Activated naive CD8-positive, alpha-beta T cell treated with anti-CD3 and anti-CD28 coated beads, Interleukin-2, amount 50 U/mL, for 24 hours (primary cell): ENCODE measurements around the gene OPRM1.

Experiments used
- ATAC-seq: fragments of 150-1000 bp; cut with Tn5 transposase; one replicate; pipeline ENCODE4 v1.10.0; 2021
- DNase-seq: peaks from one replicate; pipeline ENCODE4 v3.0.0; 2021
- H3K27ac Mint-ChIP-seq: one replicate; pipeline ENCODE4 v1.8.0; 2021; ENCODE audit warnings: mild to moderate bottlenecking, mixed read lengths
- H3K27me3 Mint-ChIP-seq: one replicate; pipeline ENCODE4 v1.8.0; 2021; ENCODE audit warnings: mixed read lengths
- H3K36me3 Mint-ChIP-seq: one replicate; pipeline ENCODE4 v1.8.0; 2021; ENCODE audit warnings: low read depth, mixed read lengths
- H3K4me1 Mint-ChIP-seq: one replicate; pipeline ENCODE4 v1.8.0; 2021; ENCODE audit warnings: mixed read lengths
- H3K4me3 Mint-ChIP-seq: one replicate; pipeline ENCODE4 v1.8.0; 2021; ENCODE audit warnings: mild to moderate bottlenecking, moderate library complexity, mixed read lengths
- H3K9me3 Mint-ChIP-seq: one replicate; pipeline ENCODE4 v1.8.0; 2021; ENCODE audit warnings: mixed read lengths

OPRM1 gene

DNA sequence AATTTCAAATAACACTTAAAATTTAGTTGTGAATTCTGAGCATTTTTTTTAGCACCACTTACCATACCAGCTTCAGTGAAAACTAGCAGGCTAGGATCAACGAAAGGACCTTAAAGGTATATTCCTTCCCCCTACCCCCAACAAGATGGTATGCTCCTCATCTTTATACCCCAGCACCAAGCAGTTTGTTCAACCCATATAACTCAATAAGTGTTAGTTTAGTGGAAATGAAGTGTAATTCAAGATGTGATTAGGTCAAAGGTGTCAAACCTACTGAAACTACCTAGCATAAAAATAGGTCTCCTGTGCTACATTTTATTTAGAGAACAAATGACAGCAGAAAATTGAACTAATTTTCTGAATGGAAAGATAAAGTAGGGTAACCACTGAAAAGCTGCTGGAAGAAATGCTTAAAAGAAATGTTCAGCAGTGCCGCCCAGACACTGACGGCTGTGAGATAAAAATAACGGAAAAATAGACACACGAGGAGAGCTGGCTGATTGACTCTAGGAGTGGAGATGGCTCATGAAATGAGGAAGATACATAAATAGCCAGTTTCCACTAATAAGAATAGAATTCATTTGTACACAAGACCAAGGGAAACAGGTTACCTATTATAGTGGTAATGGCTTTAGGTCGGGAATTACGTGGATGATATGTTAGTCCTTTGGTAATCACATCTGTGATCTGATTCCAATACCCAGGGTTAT is 222.8 kb downstream of the OPRM1 start:
- H3K36me3 Mint-ChIP-seq, result no peaks in the 10 kb centered on the region
- no peak for DNase-seq
- H3K27ac Mint-ChIP-seq, result no peak overlapping the region
- H3K27me3 Mint-ChIP-seq, result no peaks in the 10 kb centered on the region
- H3K9me3 Mint-ChIP-seq, result peaks cover 4% of the 10 kb centered on the region
- ATAC-seq, result peak; percentile 26
- no peak overlapping the region for H3K4me3 Mint-ChIP-seq
- peaks cover 43% of the 10 kb centered on the region for H3K4me1 Mint-ChIP-seq

DNA sequence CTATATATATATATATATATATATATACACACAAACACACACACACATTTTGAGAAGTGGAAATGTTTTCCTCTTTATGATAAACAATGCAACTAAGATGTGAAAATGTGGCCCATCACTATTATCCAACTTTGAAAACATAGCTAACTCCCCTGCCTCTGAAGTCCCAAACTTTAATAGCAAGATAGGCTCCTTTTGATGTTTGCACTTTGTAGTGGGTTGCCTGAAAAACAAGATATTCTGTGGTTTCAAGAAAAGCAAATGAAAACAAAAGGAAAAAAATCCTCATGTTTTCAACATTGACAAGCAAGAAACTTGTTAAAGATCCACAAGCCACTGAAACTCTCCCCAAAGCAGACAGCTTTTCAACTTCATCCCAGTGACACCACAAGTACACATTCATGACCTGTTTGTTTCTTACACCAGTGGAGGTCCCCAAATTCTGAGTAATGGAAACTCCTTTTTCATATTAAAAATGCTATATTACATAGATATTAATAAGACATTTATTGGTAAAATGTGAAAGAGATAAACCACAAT is 227.6 kb downstream of the OPRM1 start:
- Mint-ChIP-seq H3K4me1 (peaks cover 37% of the 10 kb centered on the region), H3K9me3 (peaks cover 4% of the 10 kb centered on the region), H3K36me3 (no peaks in the 10 kb centered on the region), H3K4me3 (no peak overlapping the region), H3K27me3 (no peaks in the 10 kb centered on the region), H3K27ac (no peak overlapping the region)
- ATAC-seq (peak; percentile 82), DNase-seq (no peak)

GRCh38 chr6:154267508-154268106 is 228.6 kb downstream of the OPRM1 start:
- no peak for DNase-seq
- no peaks in the 10 kb centered on the region for H3K27me3 Mint-ChIP-seq
- H3K36me3 Mint-ChIP-seq, result no peaks in the 10 kb centered on the region
- H3K9me3 Mint-ChIP-seq, result peaks cover 4% of the 10 kb centered on the region
- no peak for ATAC-seq
- peaks cover 28% of the 10 kb centered on the region for H3K4me1 Mint-ChIP-seq
- H3K27ac Mint-ChIP-seq, result no peak overlapping the region
- H3K4me3 Mint-ChIP-seq, result no peak overlapping the region

- Mint-ChIP-seq H3K4me1 (peaks cover 31% of the 10 kb centered on the region), H3K4me3 (no peak overlapping the region), H3K9me3 (peaks cover 4% of the 10 kb centered on the region), H3K27me3 (no peaks in the 10 kb centered on the region), H3K36me3 (no peaks in the 10 kb centered on the region), H3K27ac (peak overlapping the region; percentile 14)
- ATAC-seq (no peak), DNase-seq (no peak)
Observed at GRCh38 chr6:154268486-154268885, 229.4 kb downstream of the OPRM1 start.

DNA sequence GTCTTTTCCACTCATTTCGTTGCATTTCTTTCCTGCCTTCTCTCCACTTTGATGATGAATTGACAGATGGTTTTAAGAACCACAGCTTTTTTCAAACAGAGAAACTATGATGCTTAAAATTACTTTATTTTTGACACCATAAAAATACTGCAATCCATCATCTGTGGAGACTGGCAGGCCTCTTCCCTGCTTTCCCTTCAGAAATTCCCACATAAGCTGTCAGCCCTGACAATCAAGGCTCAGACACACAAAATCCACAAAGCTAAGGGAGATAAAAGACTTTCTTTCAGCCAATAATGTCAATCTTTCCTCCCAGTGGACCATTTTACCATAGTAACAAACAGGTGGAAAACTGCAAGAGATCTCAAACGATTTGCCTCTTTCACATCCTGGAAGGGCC is 235.1 kb downstream of the OPRM1 start:
- no peaks in the 10 kb centered on the region for H3K36me3 Mint-ChIP-seq
- DNase-seq (no peak), ATAC-seq (no peak)
- no peak overlapping the region for H3K27ac Mint-ChIP-seq
- no peak overlapping the region for H3K4me3 Mint-ChIP-seq
- H3K9me3 Mint-ChIP-seq, result no peaks in the 10 kb centered on the region
- no peaks in the 10 kb centered on the region for H3K27me3 Mint-ChIP-seq
- H3K4me1 Mint-ChIP-seq, result peaks cover 42% of the 10 kb centered on the region

DNA sequence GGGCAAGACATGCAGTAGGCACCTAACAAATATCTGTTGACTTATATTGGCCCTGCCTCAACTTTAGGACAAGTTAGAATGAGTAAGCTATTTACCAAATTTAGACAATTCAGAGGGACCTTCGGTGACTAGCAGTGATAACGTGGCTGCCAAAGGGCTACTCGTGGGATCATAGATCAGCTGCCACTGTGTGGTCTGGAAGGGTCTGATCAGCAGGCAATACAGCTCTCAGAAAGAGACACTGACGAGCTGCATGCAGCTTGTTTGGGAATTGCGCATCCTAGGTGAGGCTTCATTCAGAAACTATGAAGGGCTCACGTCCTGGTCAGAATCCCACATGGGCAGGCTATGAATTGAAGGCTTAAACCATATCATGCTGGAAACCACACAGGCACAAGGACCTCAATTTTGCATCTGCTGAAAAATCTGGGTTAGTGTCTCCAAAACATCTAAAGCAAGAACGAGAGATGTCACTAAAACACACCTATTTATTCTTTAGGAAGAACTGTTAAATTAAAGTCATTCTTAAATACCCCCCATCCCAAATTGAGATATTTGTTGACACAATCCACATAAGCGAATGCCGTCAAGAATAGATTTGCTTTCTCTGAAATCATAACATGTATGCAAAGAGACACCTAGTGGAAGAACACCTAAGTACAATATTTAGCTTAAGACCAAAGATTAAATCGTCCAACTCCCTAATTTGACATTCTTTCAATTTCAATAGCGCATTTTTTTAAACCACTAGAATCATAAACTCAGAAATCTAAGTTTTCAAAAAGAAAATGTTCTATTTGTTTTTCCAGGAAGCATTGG is 238.0 kb downstream of the OPRM1 start:
- no peaks in the 10 kb centered on the region for H3K27me3 Mint-ChIP-seq
- no peaks in the 10 kb centered on the region for H3K36me3 Mint-ChIP-seq
- H3K27ac Mint-ChIP-seq, result peak overlapping the region; percentile 74
- ATAC-seq (peak; percentile 38), DNase-seq (no peak)
- peaks cover 42% of the 10 kb centered on the region for H3K4me1 Mint-ChIP-seq
- H3K4me3 Mint-ChIP-seq, result peak overlapping the region; percentile 56
- H3K9me3 Mint-ChIP-seq, result no peaks in the 10 kb centered on the region

DNA sequence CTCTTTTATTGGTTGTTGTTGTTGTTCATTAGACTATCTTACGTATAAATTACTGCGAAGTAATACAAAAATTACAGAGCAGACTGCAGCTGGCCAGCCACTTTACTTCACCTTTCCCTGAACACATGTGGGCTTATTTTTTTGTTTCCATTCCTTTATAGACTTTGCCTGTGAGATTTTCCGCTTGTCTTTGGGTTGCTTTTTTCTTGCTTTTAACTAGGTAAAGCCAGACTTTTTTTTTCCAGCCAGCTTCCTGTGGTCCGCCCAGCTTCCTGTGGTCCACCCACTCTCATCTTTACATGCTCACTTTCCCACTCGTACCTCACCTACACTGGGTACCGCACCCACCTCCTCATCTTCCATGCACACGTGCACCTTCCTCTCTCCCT is 238.6 kb downstream of the OPRM1 start:
- Mint-ChIP-seq H3K4me1 (peaks cover 42% of the 10 kb centered on the region), H3K27ac (peak overlapping the region; percentile 74), H3K27me3 (no peaks in the 10 kb centered on the region), H3K36me3 (no peaks in the 10 kb centered on the region), H3K4me3 (peak overlapping the region; percentile 56), H3K9me3 (no peaks in the 10 kb centered on the region)
- ATAC-seq (peak; percentile 67), DNase-seq (peak; percentile 30)

GRCh38 chr6:154280521-154280920 is 241.5 kb downstream of the OPRM1 start:
- H3K4me1 Mint-ChIP-seq, result peaks cover 28% of the 10 kb centered on the region
- ATAC-seq (no peak), DNase-seq (no peak)
- H3K36me3 Mint-ChIP-seq, result no peaks in the 10 kb centered on the region
- no peaks in the 10 kb centered on the region for H3K27me3 Mint-ChIP-seq
- H3K27ac Mint-ChIP-seq, result no peak overlapping the region
- H3K9me3 Mint-ChIP-seq, result no peaks in the 10 kb centered on the region
- no peak overlapping the region for H3K4me3 Mint-ChIP-seq

- no peaks in the 10 kb centered on the region for H3K36me3 Mint-ChIP-seq
- no peak overlapping the region for H3K4me3 Mint-ChIP-seq
- ATAC-seq, result no peak
- no peak overlapping the region for H3K27ac Mint-ChIP-seq
- DNase-seq, result no peak
- H3K9me3 Mint-ChIP-seq, result peaks cover 4% of the 10 kb centered on the region
- H3K4me1 Mint-ChIP-seq, result peaks cover 11% of the 10 kb centered on the region
- H3K27me3 Mint-ChIP-seq, result no peaks in the 10 kb centered on the region
Observed at GRCh38 chr6:154284313-154284853, 245.3 kb downstream of the OPRM1 start.

DNA sequence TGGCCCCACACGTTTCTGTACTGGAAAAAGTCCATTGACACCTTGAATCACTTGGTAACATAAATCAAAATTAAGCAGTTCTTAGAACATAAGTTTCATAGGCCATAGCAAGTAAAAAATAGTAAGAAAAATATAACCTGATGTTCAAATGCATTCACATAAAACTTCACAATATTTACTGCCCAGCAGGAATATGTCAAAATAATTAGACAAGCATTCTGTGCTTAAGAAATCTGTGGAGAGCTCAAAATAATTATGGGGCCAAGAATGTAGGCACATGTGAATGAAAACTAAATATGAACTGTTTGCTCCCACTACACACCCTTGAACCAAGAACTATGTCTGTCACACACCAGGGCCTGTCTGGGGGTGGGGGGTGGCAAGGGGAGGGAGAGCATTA is 246.8 kb downstream of the OPRM1 start:
- H3K36me3 Mint-ChIP-seq, result peaks cover 2% of the 10 kb centered on the region
- H3K9me3 Mint-ChIP-seq, result peaks cover 4% of the 10 kb centered on the region
- H3K27ac Mint-ChIP-seq, result no peak overlapping the region
- peaks cover 18% of the 10 kb centered on the region for H3K4me1 Mint-ChIP-seq
- no peaks in the 10 kb centered on the region for H3K27me3 Mint-ChIP-seq
- no peak for DNase-seq
- no peak for ATAC-seq
- no peak overlapping the region for H3K4me3 Mint-ChIP-seq

DNA sequence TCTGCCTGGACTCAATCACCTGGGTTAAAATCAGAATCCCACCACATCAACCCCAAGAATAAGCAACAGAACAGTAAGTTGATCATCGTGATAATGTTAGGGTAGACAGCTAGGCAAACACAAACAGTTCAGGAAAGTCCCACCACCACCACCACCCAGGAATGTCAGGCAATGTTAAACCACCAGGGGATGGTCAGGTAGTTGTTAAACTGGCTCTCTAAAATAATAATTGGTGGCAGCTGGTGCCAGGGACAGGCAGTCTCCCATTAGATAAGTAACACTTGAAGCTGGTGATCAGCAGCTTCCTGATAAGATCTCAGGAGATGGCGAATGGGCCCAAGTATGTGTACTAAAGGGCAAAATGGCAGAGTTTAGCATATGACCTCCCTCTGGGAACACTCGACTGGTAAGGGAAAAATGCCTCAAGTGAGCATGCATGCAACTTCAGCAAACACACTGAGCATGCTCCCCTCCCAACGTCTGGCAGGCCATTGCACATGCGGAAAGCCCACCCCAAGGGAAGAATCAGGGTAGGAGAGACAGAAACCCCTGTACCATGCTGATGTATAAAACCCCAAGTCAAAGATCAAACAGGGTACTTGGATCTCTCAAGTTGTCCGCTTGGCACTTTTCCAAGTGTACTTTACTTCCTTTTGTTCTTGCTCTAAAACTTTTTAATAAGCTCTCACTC is 250.9 kb downstream of the OPRM1 start:
- H3K4me1 Mint-ChIP-seq, result peaks cover 18% of the 10 kb centered on the region
- ATAC-seq (peak; percentile 24), DNase-seq (no peak)
- H3K36me3 Mint-ChIP-seq, result peaks cover 2% of the 10 kb centered on the region
- no peak overlapping the region for H3K27ac Mint-ChIP-seq
- no peak overlapping the region for H3K4me3 Mint-ChIP-seq
- H3K9me3 Mint-ChIP-seq, result peaks cover 4% of the 10 kb centered on the region
- H3K27me3 Mint-ChIP-seq, result no peaks in the 10 kb centered on the region

GRCh38 chr6:154292066-154292465 is 253.0 kb downstream of the OPRM1 start:
- Mint-ChIP-seq H3K27me3 (no peaks in the 10 kb centered on the region), H3K27ac (no peak overlapping the region), H3K9me3 (no peaks in the 10 kb centered on the region), H3K4me1 (peaks cover 11% of the 10 kb centered on the region), H3K4me3 (no peak overlapping the region), H3K36me3 (peaks cover 2% of the 10 kb centered on the region)
- DNase-seq (no peak), ATAC-seq (no peak)

- H3K9me3 Mint-ChIP-seq, result no peaks in the 10 kb centered on the region
- peaks cover 2% of the 10 kb centered on the region for H3K36me3 Mint-ChIP-seq
- DNase-seq, result no peak
- ATAC-seq, result no peak
- H3K4me1 Mint-ChIP-seq, result peaks cover 8% of the 10 kb centered on the region
- no peak overlapping the region for H3K27ac Mint-ChIP-seq
- H3K4me3 Mint-ChIP-seq, result no peak overlapping the region
- no peaks in the 10 kb centered on the region for H3K27me3 Mint-ChIP-seq
Observed at GRCh38 chr6:154292855-154293519, 253.9 kb downstream of the OPRM1 start.

GRCh38 chr6:154295733-154296132 is 256.7 kb downstream of the OPRM1 start:
- Mint-ChIP-seq H3K4me3 (no peak overlapping the region), H3K4me1 (no peaks in the 10 kb centered on the region), H3K9me3 (no peaks in the 10 kb centered on the region), H3K27ac (no peak overlapping the region), H3K36me3 (no peaks in the 10 kb centered on the region), H3K27me3 (no peaks in the 10 kb centered on the region)
- DNase-seq, result no peak
- ATAC-seq, result no peak
